Measurements from ENCODE around the gene CAPZB.

The CAPZB gene

DNA sequence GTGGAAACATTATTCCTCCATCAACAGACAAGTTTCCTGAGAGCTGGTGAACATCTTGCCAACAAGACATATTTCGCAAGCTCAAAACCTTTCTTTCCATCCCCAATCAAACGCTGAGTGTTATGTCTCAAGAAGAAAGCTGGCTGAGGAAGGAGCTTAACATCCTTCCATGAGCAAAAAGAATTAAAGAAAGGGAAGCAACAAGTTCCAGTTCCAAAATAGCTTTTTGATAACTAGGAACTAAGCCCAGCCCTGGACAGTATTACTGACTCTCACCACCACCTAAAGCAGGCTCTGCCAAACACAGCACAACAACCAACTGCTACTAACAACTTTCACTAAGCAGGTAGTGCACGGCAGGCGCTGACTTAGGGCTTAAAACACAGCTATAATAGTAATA, 50.2 kb downstream of the CAPZB start:
- H4K20me1 ChIP-seq (ENCODE audit: insufficient read depth, low read length) = peaks cover 87% of the 10 kb centered on the region

DNA sequence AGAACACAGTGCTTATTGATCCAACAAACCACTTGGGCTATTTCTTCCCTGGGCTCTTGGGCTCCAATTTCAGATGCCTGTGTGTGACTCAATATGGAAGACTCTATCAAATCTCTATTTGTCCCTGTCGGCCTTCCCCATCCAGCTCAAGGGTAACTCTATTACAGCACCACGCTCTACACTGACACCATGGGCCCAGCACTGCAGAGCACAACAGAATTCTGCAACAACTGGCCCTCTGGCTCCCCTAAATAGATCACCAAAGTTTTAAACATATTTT, 51.7 kb downstream of the CAPZB start:
- Histone ChIP-seq H4K20me1 (ENCODE audit: insufficient read depth, low read length) (peaks cover 85% of the 10 kb centered on the region), H3K79me2 (ENCODE audit: insufficient read depth, low read length) (peaks cover 97% of the 10 kb centered on the region), H3K4me1 (ENCODE audit: insufficient read depth, low read length) (no peaks in the 10 kb centered on the region), H3K4me3 (ENCODE audit: low read depth in 1 of 2, low read length in 2 of 2) (no peak overlapping the region), H3K4me2 (ENCODE audit: insufficient read depth, low read length) (no peak overlapping the region), H2AFZ (ENCODE audit: low read depth, low read length) (no peak overlapping the region), H3K27me3 (ENCODE audit: insufficient read depth, low read length, poor library complexity) (no peaks in the 10 kb centered on the region), H3K9ac (ENCODE audit: low read depth, low read length) (no peak overlapping the region), H3K36me3 (ENCODE audit: insufficient read depth, low read length) (peaks cover 21% of the 10 kb centered on the region), H3K9me3 (ENCODE audit: insufficient read depth, low read length, severe bottlenecking) (no peaks in the 10 kb centered on the region), H3K27ac (ENCODE audit: low read length) (no peak overlapping the region)
- no peak for TF ChIP-seq EZH2 (IDR thresholded peaks at IDR 0.05; ENCODE audit: borderline replicate concordance, low read depth, low read length, severe bottlenecking)
- TF ChIP-seq, protein P1, sequence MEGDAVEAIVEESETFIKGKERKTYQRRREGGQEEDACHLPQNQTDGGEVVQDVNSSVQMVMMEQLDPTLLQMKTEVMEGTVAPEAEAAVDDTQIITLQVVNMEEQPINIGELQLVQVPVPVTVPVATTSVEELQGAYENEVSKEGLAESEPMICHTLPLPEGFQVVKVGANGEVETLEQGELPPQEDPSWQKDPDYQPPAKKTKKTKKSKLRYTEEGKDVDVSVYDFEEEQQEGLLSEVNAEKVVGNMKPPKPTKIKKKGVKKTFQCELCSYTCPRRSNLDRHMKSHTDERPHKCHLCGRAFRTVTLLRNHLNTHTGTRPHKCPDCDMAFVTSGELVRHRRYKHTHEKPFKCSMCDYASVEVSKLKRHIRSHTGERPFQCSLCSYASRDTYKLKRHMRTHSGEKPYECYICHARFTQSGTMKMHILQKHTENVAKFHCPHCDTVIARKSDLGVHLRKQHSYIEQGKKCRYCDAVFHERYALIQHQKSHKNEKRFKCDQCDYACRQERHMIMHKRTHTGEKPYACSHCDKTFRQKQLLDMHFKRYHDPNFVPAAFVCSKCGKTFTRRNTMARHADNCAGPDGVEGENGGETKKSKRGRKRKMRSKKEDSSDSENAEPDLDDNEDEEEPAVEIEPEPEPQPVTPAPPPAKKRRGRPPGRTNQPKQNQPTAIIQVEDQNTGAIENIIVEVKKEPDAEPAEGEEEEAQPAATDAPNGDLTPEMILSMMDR (IDR thresholded peaks at IDR 0.05; ENCODE audit: borderline replicate concordance, extremely low read depth, low read length, poor library complexity, severe bottlenecking) = no peak
- no peak for ATAC-seq (ENCODE audit: insufficient read depth, low read depth)
- DNase-seq = no peak

More for the DNA sequence above, 50.2 kb downstream of the CAPZB start:
- Histone ChIP-seq H3K9ac (ENCODE audit: low read depth, low read length) (no peak overlapping the region), H3K36me3 (ENCODE audit: insufficient read depth, low read length) (peaks cover 24% of the 10 kb centered on the region), H3K4me1 (ENCODE audit: insufficient read depth, low read length) (no peaks in the 10 kb centered on the region), H2AFZ (ENCODE audit: low read depth, low read length) (no peak overlapping the region), H3K4me3 (ENCODE audit: low read depth in 1 of 2, low read length in 2 of 2) (no peak overlapping the region), H3K79me2 (ENCODE audit: insufficient read depth, low read length) (peaks cover 97% of the 10 kb centered on the region), H3K4me2 (ENCODE audit: insufficient read depth, low read length) (no peak overlapping the region), H3K27ac (ENCODE audit: low read length) (no peak overlapping the region), H3K9me3 (ENCODE audit: insufficient read depth, low read length, severe bottlenecking) (no peaks in the 10 kb centered on the region), H3K27me3 (ENCODE audit: insufficient read depth, low read length, poor library complexity) (no peaks in the 10 kb centered on the region)
- DNase-seq = no peak
- no peak for ATAC-seq (ENCODE audit: insufficient read depth, low read depth)
- no peak for TF ChIP-seq EZH2 (IDR thresholded peaks at IDR 0.05; ENCODE audit: borderline replicate concordance, low read depth, low read length, severe bottlenecking)
- TF ChIP-seq, protein P1 (IDR thresholded peaks at IDR 0.05; ENCODE audit: borderline replicate concordance, extremely low read depth, low read length, poor library complexity, severe bottlenecking) = no peak

DNA sequence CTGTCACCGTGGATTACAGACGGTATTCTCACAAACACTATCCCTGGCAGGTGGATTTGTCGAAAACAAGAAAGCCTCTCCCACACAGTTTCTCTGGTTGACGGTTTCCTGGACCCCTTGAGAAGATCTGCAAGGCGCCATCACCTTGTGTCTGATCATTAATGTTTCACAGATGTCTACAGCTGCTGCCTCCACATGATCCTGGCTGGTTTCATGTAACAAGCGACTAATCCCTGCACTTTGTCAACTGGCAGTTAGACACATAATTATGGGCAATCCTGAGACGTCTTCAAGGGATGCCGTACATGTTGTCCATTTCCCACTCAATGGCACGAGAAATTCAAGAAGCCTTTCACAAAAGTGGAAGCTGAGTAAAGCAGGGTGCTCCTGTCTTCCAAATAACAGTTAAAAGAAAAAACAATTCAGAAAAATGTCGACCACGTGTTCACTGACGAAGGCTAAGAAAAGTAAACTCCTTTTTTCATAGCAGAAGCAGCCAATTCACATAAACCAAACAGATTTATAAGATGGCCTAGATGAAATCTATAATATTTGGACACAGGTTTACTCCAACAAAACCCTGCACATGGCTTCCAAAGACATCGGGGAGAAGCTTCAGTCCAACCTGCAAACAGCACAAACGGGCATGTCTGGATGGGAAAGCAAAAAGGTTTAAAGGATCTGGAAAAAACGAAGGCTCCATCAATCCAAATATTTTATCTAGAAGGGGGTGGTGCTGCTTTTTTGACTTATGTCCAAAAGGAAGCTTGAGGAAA, 52.2 kb downstream of the CAPZB start:
- ATAC-seq (ENCODE audit: insufficient read depth, low read depth) = no peak
- Histone ChIP-seq H3K36me3 (ENCODE audit: insufficient read depth, low read length) (peaks cover 17% of the 10 kb centered on the region), H4K20me1 (ENCODE audit: insufficient read depth, low read length) (peaks cover 83% of the 10 kb centered on the region), H3K79me2 (ENCODE audit: insufficient read depth, low read length) (peaks cover 97% of the 10 kb centered on the region), H3K4me1 (ENCODE audit: insufficient read depth, low read length) (no peaks in the 10 kb centered on the region), H3K4me2 (ENCODE audit: insufficient read depth, low read length) (no peak overlapping the region), H3K9me3 (ENCODE audit: insufficient read depth, low read length, severe bottlenecking) (no peaks in the 10 kb centered on the region), H2AFZ (ENCODE audit: low read depth, low read length) (no peak overlapping the region), H3K27ac (ENCODE audit: low read length) (no peak overlapping the region), H3K9ac (ENCODE audit: low read depth, low read length) (no peak overlapping the region), H3K4me3 (ENCODE audit: low read depth in 1 of 2, low read length in 2 of 2) (no peak overlapping the region), H3K27me3 (ENCODE audit: insufficient read depth, low read length, poor library complexity) (no peaks in the 10 kb centered on the region)
- no peak for TF ChIP-seq EZH2 (IDR thresholded peaks at IDR 0.05; ENCODE audit: borderline replicate concordance, low read depth, low read length, severe bottlenecking)
- TF ChIP-seq, protein P1 (IDR thresholded peaks at IDR 0.05; ENCODE audit: borderline replicate concordance, extremely low read depth, low read length, poor library complexity, severe bottlenecking) = no peak
- DNase-seq = no peak

All from DND-41 (cell line).